OCI-LY1 (cell line): ENCODE measurements around the gene DOCK6.

Source experiments
- H2AFZ ChIP-seq: fragments of 200-600 bp; sonication (generic), shearing (Covaris generic); 2 replicates; pipeline ENCODE4 v1.6.0; 2014; ENCODE audit warnings: antibody characterized with exemption, mild to moderate bottlenecking, low read length
- H3F3A ChIP-seq: fragments of 200-600 bp; sonication (generic), shearing (Covaris generic); 2 replicates; pipeline ENCODE4 v1.6.0; 2014; ENCODE audit warnings: mild to moderate bottlenecking, antibody characterized with exemption, low read length, moderate library complexity; ENCODE audit not compliant: insufficient read depth
- H3K27ac ChIP-seq: fragments of 200-600 bp; sonication (generic); 2 replicates; pipeline ENCODE4 v1.5.1; 2014; ENCODE audit warnings: low read length, mixed run types, mild to moderate bottlenecking, low read depth; ENCODE audit not compliant: poor library complexity, severe bottlenecking
- H3K27me3 ChIP-seq: fragments of 200-600 bp; sonication (generic); 2 replicates; pipeline ENCODE4 v1.6.0; 2014; ENCODE audit warnings: antibody characterized with exemption, mild to moderate bottlenecking, low read length, moderate library complexity; ENCODE audit not compliant: insufficient read depth
- H3K36me3 ChIP-seq: fragments of 200-600 bp; sonication (generic); 2 replicates; pipeline ENCODE4 v1.6.1; 2014; ENCODE audit warnings: mild to moderate bottlenecking, antibody characterized with exemption, low read length, moderate library complexity, mixed read lengths; ENCODE audit not compliant: insufficient read depth
- H3K4me1 ChIP-seq: fragments of 200-600 bp; sonication (generic); 2 replicates; pipeline ENCODE4 v1.5.1; 2014; ENCODE audit warnings: mild to moderate bottlenecking, low read length, moderate library complexity; ENCODE audit not compliant: insufficient read depth, severe bottlenecking
- H3K4me2 ChIP-seq: fragments of 200-600 bp; sonication (generic), shearing (Covaris generic); 2 replicates; pipeline ENCODE4 v1.6.1; 2014; ENCODE audit warnings: low read length
- H3K4me3 ChIP-seq: fragments of 200-600 bp; sonication (generic); 2 replicates; pipeline ENCODE4 v1.5.1; 2014; ENCODE audit warnings: low read length, low read depth, mild to moderate bottlenecking, mixed read lengths; ENCODE audit not compliant: poor library complexity, severe bottlenecking
- H3K79me2 ChIP-seq: fragments of 200-600 bp; shearing (Covaris generic); 2 replicates; pipeline ENCODE4 v1.6.1; 2016; ENCODE audit warnings: mixed run types, low read length, mixed read lengths; ENCODE audit not compliant: insufficient read depth
- H3K9ac ChIP-seq: fragments of 200-600 bp; sonication (generic), shearing (Covaris generic); 2 replicates; pipeline ENCODE4 v1.6.1; 2014; ENCODE audit warnings: mild to moderate bottlenecking, low read length, mixed read lengths
- H3K9me2 ChIP-seq: fragments of 200-600 bp; sonication (generic), shearing (Covaris generic); 2 replicates; pipeline ENCODE4 v1.6.1; 2014; ENCODE audit warnings: low read depth, mild to moderate bottlenecking, low read length, mixed read lengths
- H3K9me3 ChIP-seq: fragments of 200-600 bp; shearing (Covaris generic); 2 replicates; pipeline ENCODE4 v1.6.1; 2014; ENCODE audit warnings: low read length, mixed read lengths
- H4K20me1 ChIP-seq: fragments of 200-600 bp; sonication (generic), shearing (Covaris generic); 2 replicates; pipeline ENCODE4 v1.6.0; 2016; ENCODE audit warnings: mild to moderate bottlenecking, low read length; ENCODE audit not compliant: insufficient read depth
- CTCF ChIP-seq: fragments of 200-600 bp; sonication (generic), shearing (Covaris generic); IDR thresholded peaks from 2 replicates; pipeline ENCODE4 v1.5.1; 2017; ENCODE audit warnings: mild to moderate bottlenecking, antibody characterized with exemption, low read length, moderate library complexity, mixed read lengths
- EZH2 ChIP-seq: fragments of 200-600 bp; sonication (generic), shearing (Covaris generic); IDR thresholded peaks from 2 replicates; pipeline ENCODE4 v1.8.0; 2017; ENCODE audit warnings: borderline replicate concordance, mixed run types, mild to moderate bottlenecking, antibody characterized with exemption, low read length, moderate library complexity, mixed read lengths

DOCK6 gene

GRCh38 chr19:11209839-11210655, 52.3 kb downstream of the DOCK6 start:
- Histone ChIP-seq H3K4me3 (no peak overlapping the region), H3K79me2 (no peaks in the 10 kb centered on the region), H3K9me3 (no peaks in the 10 kb centered on the region), H4K20me1 (no peaks in the 10 kb centered on the region), H3K9ac (no peak overlapping the region), H2AFZ (no peak overlapping the region), H3F3A (0 out of 2 replicates have a peak, but pooled peaks cover 3% of the 10 kb centered on the region), H3K4me1 (peaks cover 16% of the 10 kb centered on the region), H3K36me3 (no peaks in the 10 kb centered on the region; the same call in 1 of the 2 replicates), H3K27ac (no peak overlapping the region), H3K9me2 (no peaks in the 10 kb centered on the region), H3K27me3 (no peaks in the 10 kb centered on the region), H3K4me2 (no peak overlapping the region)
- TF ChIP-seq CTCF (no peak), EZH2 (no peak)

DNA sequence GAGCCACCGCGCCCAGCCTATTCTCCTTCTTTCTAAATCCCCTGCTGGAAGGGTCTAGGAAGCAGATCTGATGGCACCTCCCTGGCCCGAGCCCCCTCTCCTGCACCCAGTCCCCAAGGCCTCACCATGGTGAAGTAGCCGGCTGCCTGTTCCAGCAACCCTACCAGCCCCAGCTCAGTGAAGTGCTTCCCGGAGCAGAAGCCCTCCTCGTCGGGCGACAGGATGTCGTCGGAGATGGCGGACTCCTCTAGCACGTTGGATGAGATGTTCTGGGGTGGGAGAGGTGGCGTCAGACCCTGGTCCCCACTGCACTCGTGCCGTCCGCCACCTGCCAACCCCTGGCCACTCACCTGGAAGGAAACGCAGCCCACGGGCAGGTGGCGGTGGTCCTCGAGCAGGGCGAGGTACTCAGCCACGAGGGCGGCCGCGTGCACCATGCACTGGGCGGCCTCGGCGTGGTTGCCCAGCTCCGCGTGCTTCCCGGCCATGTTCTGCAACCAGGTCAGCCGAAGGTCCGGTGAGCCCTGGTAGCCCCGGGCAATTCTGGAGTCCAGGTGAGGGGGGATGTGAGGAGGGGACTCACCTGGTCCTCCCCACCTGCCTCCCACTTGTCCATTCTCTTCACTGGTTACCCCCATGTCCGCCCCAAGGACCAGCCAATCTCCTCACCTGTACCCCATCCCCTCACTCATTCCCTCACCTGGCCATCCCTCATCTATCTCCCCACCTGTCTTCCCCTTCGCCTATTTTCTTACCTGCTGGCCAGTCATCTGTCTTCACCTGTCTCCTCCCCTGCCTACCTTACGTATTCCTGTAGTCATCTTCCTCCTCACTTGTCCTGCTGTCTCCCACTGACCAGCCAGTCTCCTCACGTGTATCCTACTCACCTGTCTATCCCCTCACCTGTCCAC, 53.5 kb downstream of the DOCK6 start:
- Histone ChIP-seq H3K9ac (no peak overlapping the region), H3K4me2 (no peak overlapping the region), H3K9me2 (no peaks in the 10 kb centered on the region), H3F3A (0 out of 2 replicates have a peak, but pooled peaks cover 3% of the 10 kb centered on the region), H3K27me3 (no peaks in the 10 kb centered on the region), H3K79me2 (no peaks in the 10 kb centered on the region), H3K4me3 (no peak overlapping the region), H3K4me1 (peaks cover 28% of the 10 kb centered on the region), H3K27ac (no peak overlapping the region), H2AFZ (no peak overlapping the region), H3K36me3 (no peaks in the 10 kb centered on the region), H3K9me3 (no peaks in the 10 kb centered on the region), H4K20me1 (no peaks in the 10 kb centered on the region)
- TF ChIP-seq EZH2: no peak
- no peak for TF ChIP-seq CTCF

GRCh38 chr19:11205939-11206570, 56.3 kb downstream of the DOCK6 start:
- H3K9me2 ChIP-seq: no peaks in the 10 kb centered on the region
- no peaks in the 10 kb centered on the region for H3K9me3 ChIP-seq
- no peak overlapping the region for H2AFZ ChIP-seq
- no peaks in the 10 kb centered on the region for H3K36me3 ChIP-seq
- H3K9ac ChIP-seq: no peak overlapping the region
- H3K4me2 ChIP-seq: no peak overlapping the region
- peak overlapping the region; percentile 87 for H3K27ac ChIP-seq
- H3K27me3 ChIP-seq: no peaks in the 10 kb centered on the region
- TF ChIP-seq EZH2 (no peak), CTCF (no peak)
- H3K4me3 ChIP-seq: no peak overlapping the region
- no peaks in the 10 kb centered on the region for H3K79me2 ChIP-seq
- 0 out of 2 replicates have a peak, but pooled peaks cover 3% of the 10 kb centered on the region for H3F3A ChIP-seq
- peaks cover 37% of the 10 kb centered on the region for H3K4me1 ChIP-seq
- H4K20me1 ChIP-seq: no peaks in the 10 kb centered on the region
